ENCODE data around the gene TPSAB1. TPM values are rescaled to one million over a fixed set of nuclear protein-coding genes. Genes with fewer than 3 reads are reported as not detected.

TPSAB1 gene
- total and polyA plus RNA-seq, 4 donors = 10.1 to 129 (median 89.3) TPM; not detected in 1

DNA sequence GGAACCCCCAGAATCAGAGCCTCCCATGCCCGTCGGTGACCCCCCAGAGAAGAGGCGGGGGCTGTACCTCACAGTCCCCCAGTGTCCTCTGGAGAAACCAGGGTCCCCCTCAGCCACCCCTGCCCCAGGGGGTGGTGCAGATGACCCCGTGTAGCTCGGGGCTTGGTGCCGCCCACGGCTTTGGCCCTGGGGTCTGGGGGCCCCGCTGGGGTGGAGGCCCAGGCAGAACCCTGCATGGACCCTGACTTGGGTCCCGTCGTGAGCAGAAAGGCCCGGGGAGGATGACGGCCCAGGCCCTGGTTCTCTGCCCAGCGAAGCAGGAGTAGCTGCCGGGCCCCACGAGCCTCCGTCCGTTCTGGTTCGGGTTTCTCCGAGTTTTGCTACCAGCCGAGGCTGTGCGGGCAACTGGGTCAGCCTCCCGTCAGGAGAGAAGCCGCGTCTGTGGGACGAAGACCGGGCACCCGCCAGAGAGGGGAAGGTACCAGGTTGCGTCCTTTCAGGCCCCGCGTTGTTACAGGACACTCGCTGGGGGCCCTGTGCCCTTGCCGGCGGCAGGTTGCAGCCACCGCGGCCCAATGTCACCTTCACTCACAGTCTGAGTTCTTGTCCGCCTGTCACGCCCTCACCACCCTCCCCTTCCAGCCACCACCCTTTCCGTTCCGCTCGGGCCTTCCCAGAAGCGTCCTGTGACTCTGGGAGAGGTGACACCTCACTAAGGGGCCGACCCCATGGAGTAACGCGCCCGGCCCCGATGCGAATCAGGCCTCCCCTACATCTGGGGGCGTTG, 19.5 kb upstream of the TPSAB1 start:
- Histone ChIP-seq H3K27me3 (ENCODE audit: control insufficient read depth in 3 of 3, insufficient read depth in 3 of 3, low read length in 2 of 3) (no peaks in the 10 kb centered on the region), H3K9ac (ENCODE audit: insufficient read depth in 1 of 2, low read length in 2 of 2) (no peak overlapping the region), H3K4me1 (ENCODE audit: control insufficient read depth in 5 of 5, insufficient read depth in 5 of 5, low read length in 5 of 5) (no peaks in the 10 kb centered on the region), H3K9me3 (ENCODE audit: control insufficient read depth in 4 of 4, insufficient read depth in 3 of 4, low read length in 3 of 4) (no peaks in the 10 kb centered on the region), H3K27ac (ENCODE audit: low read depth in 1 of 2, low read length in 1 of 2) (no peak overlapping the region), H3K36me3 (ENCODE audit: control insufficient read depth in 4 of 4, insufficient read depth in 4 of 4, low read length in 4 of 4) (no peaks in the 10 kb centered on the region), H3K4me3 (no peak overlapping the region)
- 83 to 84% methylated on average over 48 of the region's 48 CpGs for WGBS, 2 donors
- no peak for DNase-seq
- no peak for ATAC-seq (ENCODE audit: insufficient read depth, low FRiP score)
- TF ChIP-seq CTCF (IDR thresholded peaks at IDR 0.05; ENCODE audit: control extremely low read depth, extremely low read depth) = no peak

DNA sequence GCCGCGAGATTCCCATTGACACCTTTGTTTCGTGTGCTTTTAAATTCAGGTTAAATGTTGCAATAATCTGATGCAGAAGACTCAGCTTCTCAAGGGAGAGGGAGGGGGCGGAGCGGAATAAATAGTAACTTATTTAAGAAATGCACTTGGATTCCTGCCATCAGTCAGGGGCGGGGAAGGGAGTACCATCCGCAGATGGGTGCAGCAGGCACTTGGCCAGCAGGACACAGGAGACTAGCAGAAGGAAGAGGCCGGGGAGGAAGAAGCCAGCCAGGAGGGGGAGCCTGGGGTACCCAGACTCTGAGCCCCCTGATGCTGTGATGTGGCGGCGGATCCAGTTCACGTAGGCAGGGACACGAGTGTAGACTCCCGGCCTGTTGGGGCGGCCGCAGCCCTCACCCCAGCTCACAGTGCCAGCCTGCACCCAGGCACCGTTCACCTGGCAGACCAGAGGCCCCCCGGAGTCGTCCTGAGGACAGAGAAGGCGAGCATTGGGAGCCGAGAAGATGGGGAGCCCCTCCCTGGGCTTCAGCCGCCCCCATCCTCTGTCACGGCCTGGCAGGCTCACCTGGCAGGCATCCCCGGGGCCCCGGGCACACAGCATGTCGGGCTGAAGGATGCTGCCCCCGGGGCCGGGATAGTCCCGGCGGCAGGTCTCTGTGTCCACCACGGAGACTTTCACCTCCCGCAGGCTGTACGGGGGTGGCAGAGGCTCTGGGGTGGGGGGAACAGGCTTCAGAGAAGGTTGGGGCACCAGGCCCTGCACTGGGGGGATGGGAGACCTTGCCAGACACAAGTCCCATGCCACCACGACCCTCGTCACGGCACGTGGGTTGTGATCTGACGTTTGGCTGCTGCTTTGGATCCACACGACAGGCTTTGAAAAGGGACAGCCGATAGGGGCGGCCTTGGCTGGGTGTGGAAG, 18.6 kb upstream of the TPSAB1 start:
- 80 to 87% methylated on average over 39 to 40 of the region's 40 CpGs for WGBS, 2 donors

GRCh38 chr16:1222553-1223354, 17.8 kb upstream of the TPSAB1 start:
- H3K4me3 ChIP-seq = no peak overlapping the region
- DNase-seq (no peak), ATAC-seq (ENCODE audit: insufficient read depth, low FRiP score) (no peak)
- 76 to 78% methylated on average over 25 of the region's 25 CpGs for WGBS, 2 donors
- H3K27me3 ChIP-seq (ENCODE audit: control insufficient read depth in 3 of 3, insufficient read depth in 3 of 3, low read length in 2 of 3) = no peaks in the 10 kb centered on the region
- H3K4me1 ChIP-seq (ENCODE audit: control insufficient read depth in 5 of 5, insufficient read depth in 5 of 5, low read length in 5 of 5) = no peaks in the 10 kb centered on the region
- TF ChIP-seq CTCF (IDR thresholded peaks at IDR 0.05; ENCODE audit: control extremely low read depth, extremely low read depth) = no peak
- no peak overlapping the region for H3K9ac ChIP-seq (ENCODE audit: insufficient read depth in 1 of 2, low read length in 2 of 2)
- H3K36me3 ChIP-seq (ENCODE audit: control insufficient read depth in 4 of 4, insufficient read depth in 4 of 4, low read length in 4 of 4) = no peaks in the 10 kb centered on the region
- H3K27ac ChIP-seq (ENCODE audit: low read depth in 1 of 2, low read length in 1 of 2) = no peak overlapping the region
- no peaks in the 10 kb centered on the region for H3K9me3 ChIP-seq (ENCODE audit: control insufficient read depth in 4 of 4, insufficient read depth in 3 of 4, low read length in 3 of 4)

More for the DNA sequence above, 18.6 kb upstream of the TPSAB1 start:
- Histone ChIP-seq H3K4me3 (no peak overlapping the region), H3K9me3 (ENCODE audit: control insufficient read depth in 4 of 4, insufficient read depth in 3 of 4, low read length in 3 of 4) (no peaks in the 10 kb centered on the region), H3K27me3 (ENCODE audit: control insufficient read depth in 3 of 3, insufficient read depth in 3 of 3, low read length in 2 of 3) (no peaks in the 10 kb centered on the region), H3K4me1 (ENCODE audit: control insufficient read depth in 5 of 5, insufficient read depth in 5 of 5, low read length in 5 of 5) (no peaks in the 10 kb centered on the region), H3K9ac (ENCODE audit: insufficient read depth in 1 of 2, low read length in 2 of 2) (no peak overlapping the region), H3K36me3 (ENCODE audit: control insufficient read depth in 4 of 4, insufficient read depth in 4 of 4, low read length in 4 of 4) (no peaks in the 10 kb centered on the region), H3K27ac (ENCODE audit: low read depth in 1 of 2, low read length in 1 of 2) (no peak overlapping the region)
- DNase-seq (no peak), ATAC-seq (ENCODE audit: insufficient read depth, low FRiP score) (no peak)
- TF ChIP-seq CTCF (IDR thresholded peaks at IDR 0.05; ENCODE audit: control extremely low read depth, extremely low read depth) = no peak
